Measurements from ENCODE around the gene POLR3A.

DNA sequence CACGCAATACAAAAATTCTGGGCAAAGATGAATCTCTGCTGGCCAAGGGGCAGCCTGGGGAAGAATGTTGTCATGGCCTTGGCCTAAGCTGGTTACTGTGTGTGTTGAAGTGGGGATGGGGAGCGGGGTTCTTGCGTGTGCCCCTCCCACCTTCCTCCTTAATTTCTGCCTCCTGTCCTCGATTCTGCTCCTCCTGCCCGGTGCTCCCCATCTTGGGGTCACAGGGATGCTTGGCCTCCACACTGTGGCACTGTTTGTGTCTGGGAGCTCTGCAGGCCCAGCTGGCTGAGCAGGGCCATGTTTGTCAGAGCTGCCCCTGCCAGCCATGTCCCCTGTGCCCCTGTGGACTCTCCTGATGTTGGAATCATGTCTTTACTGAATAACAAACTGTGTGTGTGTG is 41.4 kb upstream of the POLR3A start:
- TF ChIP-seq, protein P1, sequence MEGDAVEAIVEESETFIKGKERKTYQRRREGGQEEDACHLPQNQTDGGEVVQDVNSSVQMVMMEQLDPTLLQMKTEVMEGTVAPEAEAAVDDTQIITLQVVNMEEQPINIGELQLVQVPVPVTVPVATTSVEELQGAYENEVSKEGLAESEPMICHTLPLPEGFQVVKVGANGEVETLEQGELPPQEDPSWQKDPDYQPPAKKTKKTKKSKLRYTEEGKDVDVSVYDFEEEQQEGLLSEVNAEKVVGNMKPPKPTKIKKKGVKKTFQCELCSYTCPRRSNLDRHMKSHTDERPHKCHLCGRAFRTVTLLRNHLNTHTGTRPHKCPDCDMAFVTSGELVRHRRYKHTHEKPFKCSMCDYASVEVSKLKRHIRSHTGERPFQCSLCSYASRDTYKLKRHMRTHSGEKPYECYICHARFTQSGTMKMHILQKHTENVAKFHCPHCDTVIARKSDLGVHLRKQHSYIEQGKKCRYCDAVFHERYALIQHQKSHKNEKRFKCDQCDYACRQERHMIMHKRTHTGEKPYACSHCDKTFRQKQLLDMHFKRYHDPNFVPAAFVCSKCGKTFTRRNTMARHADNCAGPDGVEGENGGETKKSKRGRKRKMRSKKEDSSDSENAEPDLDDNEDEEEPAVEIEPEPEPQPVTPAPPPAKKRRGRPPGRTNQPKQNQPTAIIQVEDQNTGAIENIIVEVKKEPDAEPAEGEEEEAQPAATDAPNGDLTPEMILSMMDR (IDR thresholded peaks at IDR 0.05; ENCODE audit: insufficient read depth, low read length, poor library complexity, severe bottlenecking), result no peak
- no peak for TF ChIP-seq EZH2phosphoT487 (conservative IDR thresholded peaks at IDR 0.05; ENCODE audit: low read length)

Data from SU-DHL-6 (cell line).